ENCODE results near the gene IL7R.
"Not testable (repeated sequence)": the region's sequence is repeated elsewhere in the genome, so short reads cannot be mapped to it uniquely, and the experiment has no call there.

IL7R gene

DNA sequence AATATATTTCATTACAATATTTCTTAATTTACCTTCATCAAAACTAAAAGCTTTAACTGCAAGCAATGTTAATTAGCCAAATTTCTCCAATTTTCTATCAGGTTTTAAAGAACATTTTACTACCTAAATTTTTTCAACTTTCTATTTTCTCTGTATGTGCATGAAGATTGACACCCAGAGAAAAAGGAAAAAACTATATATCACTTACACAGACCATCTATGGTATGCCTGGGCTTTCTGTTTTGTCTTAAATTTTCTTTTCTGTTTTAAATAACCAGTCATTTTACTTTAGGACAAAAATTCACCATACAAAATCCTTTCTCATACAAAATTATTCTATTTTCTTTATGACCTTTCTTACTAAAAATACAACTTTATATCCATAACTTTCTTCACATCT lies 13.8 kb upstream of the IL7R start:
- no peak for DNase-seq

DNA sequence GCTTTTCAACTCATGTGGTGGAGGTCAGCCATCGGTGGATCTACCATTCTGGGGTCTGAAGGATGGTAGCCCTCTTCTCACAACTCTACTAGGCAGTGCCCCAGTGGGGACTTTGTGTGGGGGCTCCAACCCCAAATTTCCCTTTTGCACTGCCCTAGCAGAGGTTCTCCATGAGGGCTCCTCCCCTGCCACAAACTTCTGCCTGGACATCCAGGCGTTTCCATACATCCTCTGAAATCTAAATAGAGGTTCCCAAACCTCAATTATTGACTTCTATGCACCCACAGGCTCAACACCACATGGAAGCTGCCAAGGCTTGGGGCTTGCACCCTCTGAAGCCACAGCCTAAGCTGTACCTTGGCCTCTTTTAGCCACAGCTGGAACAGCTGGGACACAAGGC lies 11.2 kb upstream of the IL7R start:
- not testable (repeated sequence) for DNase-seq

DNA sequence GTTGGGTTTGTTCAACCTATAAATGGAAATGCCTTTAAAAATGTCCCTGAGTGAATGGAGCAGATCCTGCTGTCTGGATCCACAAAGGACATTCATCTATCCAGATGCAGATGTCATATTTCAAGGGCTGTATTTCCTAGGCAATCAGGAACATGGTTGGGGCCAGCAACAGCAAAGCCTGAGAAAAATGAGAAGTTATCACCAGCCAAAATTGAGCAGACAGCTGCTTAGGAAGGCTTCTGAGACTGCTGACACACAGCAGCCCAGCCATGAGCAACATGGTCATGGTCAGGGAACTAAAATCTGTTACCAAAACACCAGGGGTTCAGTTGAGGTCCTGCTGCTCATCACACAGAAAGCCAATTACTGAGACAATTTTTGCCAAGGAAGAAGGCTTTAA lies 9.2 kb upstream of the IL7R start:
- DNase-seq = no peak

- no peak for DNase-seq
These were observed 8.7 kb upstream of the IL7R start for GRCh38 chr5:35847961-35848360.

DNA sequence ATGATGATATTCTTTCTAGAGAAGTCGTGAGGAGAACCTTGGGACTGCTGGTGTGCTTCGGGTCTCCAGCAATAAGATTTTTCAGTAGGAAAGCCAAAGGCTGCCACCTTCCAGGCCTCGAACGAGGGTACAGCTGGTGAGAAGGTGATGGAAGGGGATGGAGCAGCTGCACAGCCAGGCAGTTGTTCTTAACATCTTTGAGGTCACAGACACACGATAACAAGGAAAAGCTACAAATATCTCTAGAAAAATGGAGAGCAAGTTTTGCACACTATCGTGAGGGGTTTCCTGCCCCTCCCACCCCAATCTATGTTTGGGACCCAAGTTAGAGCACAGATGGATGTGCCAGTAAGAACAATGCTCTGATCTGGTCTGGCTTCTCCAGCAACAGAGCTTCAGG lies 6.8 kb upstream of the IL7R start:
- no peak for DNase-seq

DNA sequence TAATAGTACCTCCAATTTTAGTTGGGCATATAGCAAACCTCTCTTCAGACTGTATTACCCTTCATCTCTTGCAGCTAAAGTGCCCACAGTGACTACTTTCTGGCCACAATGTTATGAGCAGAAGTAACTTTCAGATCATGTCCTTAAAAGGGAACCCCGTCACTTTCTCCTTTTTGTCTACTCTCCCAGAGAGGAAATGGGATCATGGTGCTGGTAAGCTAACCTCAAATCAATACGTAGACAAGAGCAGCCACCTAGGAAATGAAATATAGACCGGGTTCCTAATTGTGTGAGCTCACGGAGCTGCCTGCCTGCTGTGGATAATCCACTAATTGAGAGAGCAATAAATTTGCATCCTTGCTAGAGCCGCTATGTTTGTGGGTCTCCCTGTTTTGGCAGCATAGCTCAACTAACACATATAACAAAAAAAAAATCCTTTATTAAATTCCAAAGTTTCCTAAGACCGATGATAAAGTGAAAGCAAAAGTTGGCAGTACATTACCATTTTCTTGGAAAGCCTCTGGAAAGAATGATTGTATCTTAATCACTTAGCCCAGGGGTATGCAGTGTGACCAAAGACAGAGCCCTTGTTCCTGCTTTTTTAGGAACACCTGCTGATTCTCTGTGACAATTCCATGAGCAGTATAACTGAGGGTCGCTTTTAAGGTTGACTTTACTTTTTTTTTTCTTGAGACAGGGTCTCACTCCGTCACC lies 5.6 kb upstream of the IL7R start:
- no peak for DNase-seq

GRCh38 chr5:35852084-35852734 lies 4.5 kb upstream of the IL7R start:
- DNase-seq = peak; percentile 75

- DNase-seq = no peak
These were observed 3.9 kb upstream of the IL7R start for GRCh38 chr5:35852773-35853172.

DNA sequence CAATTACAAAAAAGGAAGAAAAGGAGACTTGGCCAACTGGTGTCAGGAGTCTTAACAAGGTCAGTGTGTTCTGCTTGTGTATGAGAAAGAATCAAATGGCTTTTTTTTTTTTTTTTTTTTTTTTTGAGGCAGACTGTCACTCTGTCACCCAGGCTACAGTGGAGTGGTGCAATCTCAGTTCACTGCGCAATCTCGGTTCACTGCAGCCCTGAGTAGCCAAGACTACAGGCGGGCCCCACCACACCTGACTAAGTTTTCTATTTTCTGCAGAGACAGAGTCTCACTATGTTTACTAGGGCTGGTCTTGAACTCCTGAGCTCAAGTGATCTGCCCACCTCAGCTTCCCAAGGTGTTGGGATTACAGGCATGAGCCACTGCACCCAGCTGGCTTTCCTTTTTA lies 3.1 kb upstream of the IL7R start:
- DNase-seq = peak; percentile 87

DNA sequence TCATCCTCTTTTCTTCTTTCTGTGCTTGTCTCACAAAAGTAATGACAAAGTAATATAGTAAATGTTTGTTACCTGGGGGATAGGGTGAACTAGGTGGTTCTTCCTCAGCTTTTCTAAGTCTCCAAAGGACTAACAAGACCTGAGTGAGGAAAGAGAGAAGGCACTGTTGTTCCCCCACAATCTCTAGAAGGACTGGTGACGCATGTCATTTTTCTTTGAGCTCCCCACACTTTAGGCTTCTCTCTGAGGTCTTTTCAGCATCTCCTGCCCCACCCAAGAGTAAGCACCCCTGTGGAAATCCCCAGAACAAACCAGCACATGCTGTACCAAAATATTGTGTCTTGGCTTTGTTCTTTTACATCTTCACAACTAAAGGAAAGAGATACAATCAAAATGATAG lies 2.4 kb upstream of the IL7R start:
- peak; percentile 95 for DNase-seq

GRCh38 chr5:35855187-35855586 lies 1.5 kb upstream of the IL7R start:
- peak; percentile 37 for DNase-seq

DNA sequence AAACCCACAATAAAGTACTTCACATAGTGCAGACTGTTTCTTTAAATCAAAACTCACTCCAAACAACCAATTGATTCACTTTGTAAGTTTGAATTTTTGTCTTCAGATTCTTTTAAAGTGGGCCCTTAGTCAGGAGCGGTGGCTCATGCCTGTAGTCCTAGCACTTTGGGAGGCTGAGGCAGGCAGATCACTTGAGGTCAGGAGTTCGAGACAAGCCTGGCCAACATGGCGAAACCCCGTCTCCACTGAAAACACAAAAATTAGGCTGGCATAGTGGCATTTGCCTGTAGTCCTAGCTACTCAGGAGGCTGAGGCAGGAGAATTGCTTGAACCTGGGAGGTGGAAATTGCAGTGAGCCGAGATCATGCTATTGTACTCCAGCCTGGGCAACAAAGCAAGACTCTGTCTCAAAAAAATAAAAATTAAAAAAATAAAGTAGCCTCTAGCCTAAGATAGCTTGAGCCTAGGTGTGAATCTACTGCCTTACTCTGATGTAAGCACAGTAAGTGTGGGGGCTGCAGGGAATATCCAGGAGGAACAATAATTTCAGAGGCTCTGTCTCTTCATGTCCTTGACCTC lies 416 bp upstream of the IL7R start:
- DNase-seq = not testable (repeated sequence)

DNA sequence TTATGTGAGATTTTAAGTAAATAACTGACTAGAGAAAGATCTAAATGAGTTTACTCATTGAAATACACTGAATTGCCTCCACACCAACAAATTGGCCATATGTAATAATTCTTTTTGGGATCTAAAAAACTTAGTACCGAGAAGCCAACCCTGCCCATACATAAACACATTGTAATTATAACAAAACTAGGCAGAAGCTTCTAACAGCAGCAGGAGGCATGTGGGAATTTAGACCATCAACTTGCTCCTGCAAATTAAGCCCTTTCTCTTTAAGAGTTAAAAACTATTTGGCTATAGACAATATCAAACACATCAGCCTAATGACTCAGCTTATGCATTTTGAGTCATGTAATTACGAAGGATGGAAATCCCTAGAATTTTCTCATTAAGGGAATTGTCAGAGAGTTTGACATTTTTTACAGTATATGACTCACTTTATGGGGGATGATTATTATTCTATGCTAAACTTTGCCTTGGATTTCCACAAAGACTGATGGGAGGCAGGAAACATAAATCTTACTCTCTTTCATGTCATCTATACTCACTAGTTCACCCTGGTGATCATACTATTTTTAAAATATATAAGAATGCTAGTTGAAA lies 1.0 kb downstream of the IL7R start:
- DNase-seq = peak; percentile 49

DNA sequence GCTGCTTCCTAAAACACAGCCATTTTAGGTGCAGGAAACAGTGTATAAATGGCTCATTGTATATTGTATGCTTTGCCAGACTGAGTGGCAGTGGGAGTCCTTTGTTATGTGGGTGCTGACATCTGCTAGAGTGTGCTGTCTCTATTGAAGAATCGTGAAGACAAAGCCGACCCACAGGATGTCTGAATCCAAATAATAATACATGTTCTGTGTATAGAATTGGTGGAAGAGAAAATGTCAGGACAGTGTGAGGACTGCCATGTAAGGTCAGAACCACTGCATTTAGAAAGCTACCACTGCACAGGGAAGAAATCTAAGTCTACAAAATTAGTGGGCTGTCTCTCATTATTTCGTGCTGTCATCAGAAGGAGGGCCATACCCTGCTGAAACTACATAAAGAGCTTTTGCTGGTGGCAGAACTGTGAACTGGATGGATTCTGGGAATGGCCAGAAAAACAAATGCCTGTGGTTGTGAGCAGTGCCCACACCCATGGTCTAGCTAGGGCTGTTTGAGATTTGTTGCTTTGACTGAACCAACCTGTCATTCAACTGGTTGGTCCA lies 2.5 kb downstream of the IL7R start:
- peak; percentile 63 for DNase-seq

GRCh38 chr5:35860686-35861085 lies 4.0 kb downstream of the IL7R start:
- DNase-seq = no peak

- DNase-seq = no peak
These were observed 5.0 kb downstream of the IL7R start for GRCh38 chr5:35861718-35862117.

GRCh38 chr5:35862126-35862525 lies 5.4 kb downstream of the IL7R start:
- DNase-seq = no peak

DNA sequence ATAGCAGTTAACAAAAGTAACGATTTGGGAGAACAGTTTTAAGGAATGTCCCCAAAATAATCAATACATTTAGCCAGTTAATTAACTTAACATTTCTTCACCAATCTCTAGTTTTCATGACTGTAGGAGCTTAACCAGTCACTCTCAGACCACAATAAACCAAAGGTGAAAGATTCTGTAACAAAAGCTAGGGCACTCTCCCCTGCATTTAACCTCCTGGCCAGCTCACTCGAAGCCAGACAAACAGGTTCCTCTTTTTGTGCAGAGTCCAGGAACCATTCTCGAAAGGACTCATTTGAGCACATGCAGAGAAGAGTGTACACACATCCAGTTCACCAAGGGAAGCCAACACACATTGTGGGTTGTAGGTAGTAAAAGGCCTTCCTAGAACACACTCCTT lies 6.5 kb downstream of the IL7R start:
- no peak for DNase-seq

DNA sequence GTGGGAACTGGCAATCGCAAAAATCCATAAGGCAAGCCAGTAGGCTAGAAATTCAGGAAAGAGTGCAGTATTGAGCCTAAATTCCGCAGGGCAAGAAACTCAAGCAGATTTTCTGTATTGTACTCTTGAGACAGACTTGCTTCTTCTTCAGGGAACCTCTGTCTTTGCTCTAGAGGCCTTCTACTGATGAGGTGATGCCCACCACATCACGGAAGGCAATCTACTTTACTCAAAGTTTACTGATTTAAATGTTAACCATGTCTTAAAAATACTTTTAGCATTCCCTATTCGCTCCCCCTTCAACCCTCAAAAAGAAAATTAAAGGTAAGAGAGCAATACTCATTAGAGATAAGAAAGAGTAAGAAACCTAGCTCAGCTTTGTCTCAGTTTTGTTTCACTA lies 11.3 kb downstream of the IL7R start:
- no peak for DNase-seq

DNA sequence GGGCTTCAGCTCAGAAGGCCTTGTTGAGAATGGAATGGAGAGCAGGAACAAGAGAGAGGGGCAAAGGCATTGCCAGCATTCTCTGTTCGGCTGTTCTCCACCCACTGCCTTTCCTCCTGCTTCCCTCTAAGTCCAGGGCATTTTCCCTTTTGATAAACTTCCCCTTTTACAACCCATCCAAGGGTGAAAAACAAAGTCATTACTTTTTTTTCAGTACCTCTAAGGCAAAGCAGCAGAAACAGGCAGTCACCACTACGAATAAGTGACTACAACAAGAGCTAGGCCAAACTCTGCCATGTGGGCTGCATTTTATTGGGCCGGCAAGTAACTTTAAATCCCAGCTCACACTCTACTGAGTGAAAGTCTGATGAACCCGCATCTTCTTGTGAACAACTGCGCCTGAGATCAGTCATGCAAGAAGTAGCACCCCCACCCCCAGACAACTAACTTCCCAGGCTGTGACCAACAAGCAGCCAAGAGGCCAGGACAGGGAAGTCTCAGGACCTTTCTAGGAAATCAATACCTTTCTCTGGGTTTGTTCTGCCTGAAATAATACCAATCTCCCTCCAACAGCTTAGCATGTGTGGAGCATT lies 13.1 kb downstream of the IL7R start:
- DNase-seq = no peak

- no peak for DNase-seq
These were observed 13.9 kb downstream of the IL7R start for GRCh38 chr5:35870605-35871004.

- no peak for DNase-seq
These were observed 19.8 kb downstream of the IL7R start for GRCh38 chr5:35876454-35876853.

GRCh38 chr5:35876922-35877321 lies 20.2 kb downstream of the IL7R start:
- no peak for DNase-seq

Measured in CD4-positive, alpha-beta T cell treated with Interleukin-21 for 1 hour (primary cell).